NB4 (cell line): ENCODE data around the gene FAM186B.

Experiments
- MYC ChIP-seq: IDR thresholded peaks from 2 replicates; pipeline ENCODE4 v1.6.1; 2011; ENCODE audit warnings: low read depth, low read length
- POLR2A ChIP-seq: IDR thresholded peaks from 2 replicates; pipeline ENCODE4 v1.6.1; 2011; ENCODE audit warnings: mild to moderate bottlenecking; ENCODE audit not compliant: insufficient read length; ENCODE audit errors: extremely low read depth
- TF ChIP-seq, protein P1 (sequence below): IDR thresholded peaks from one replicate; pipeline ENCODE4 v1.5.1; 2012; ENCODE audit warnings: low read depth, low read length
- TF ChIP-seq, protein P2 (sequence below): IDR thresholded peaks from 2 replicates; pipeline ENCODE4 v1.6.1; 2011; ENCODE audit warnings: low read depth, low read length

DNA sequence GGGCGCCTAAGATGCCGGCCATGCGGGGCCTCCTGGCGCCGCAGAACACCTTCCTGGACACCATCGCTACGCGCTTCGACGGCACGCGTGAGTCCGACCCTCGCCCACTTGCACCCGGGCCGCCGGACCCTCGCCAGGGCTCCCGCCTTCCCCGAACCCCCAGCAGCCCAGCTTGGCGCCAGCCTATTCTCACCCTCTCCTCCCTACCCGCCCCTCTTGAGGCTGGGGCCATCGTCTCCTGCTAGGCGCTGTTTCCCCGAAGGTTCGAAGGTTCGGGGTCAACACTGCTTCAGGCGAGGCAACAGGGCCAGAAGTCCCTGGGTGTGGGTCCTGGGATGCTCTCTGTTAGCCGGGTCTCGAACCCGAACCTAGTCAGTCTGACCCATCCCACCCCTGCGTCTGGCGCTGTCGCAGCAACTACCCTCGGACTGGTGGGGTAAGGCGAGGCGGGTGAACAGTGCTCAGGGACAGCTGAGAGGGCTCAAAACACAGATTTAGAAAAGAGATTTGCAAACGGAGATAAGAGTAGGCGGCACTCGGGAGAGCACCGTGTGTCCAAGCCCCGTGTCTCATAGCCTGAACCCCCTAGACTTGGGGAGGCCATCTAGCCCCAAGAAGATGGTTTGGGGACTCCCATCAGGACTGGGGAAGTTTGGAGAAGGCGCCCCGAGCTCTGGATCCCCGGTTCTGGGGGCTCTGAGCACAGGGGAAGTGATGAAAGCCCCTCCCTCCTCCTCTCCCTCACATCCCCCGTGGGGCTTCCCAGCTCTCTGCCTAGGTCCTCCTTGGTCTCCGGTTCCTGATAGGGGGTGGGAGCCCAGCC is 65.8 kb downstream of the FAM186B start:
- TF ChIP-seq, protein P1, sequence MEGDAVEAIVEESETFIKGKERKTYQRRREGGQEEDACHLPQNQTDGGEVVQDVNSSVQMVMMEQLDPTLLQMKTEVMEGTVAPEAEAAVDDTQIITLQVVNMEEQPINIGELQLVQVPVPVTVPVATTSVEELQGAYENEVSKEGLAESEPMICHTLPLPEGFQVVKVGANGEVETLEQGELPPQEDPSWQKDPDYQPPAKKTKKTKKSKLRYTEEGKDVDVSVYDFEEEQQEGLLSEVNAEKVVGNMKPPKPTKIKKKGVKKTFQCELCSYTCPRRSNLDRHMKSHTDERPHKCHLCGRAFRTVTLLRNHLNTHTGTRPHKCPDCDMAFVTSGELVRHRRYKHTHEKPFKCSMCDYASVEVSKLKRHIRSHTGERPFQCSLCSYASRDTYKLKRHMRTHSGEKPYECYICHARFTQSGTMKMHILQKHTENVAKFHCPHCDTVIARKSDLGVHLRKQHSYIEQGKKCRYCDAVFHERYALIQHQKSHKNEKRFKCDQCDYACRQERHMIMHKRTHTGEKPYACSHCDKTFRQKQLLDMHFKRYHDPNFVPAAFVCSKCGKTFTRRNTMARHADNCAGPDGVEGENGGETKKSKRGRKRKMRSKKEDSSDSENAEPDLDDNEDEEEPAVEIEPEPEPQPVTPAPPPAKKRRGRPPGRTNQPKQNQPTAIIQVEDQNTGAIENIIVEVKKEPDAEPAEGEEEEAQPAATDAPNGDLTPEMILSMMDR, result no peak
- TF ChIP-seq POLR2A (no peak), MYC (no peak)
- TF ChIP-seq, protein P2, sequence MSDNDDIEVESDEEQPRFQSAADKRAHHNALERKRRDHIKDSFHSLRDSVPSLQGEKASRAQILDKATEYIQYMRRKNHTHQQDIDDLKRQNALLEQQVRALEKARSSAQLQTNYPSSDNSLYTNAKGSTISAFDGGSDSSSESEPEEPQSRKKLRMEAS, result no peak
